Measurements from ENCODE around the gene ALK.

Gene ALK

GRCh38 chr2:29816651-29817050 lies 104.7 kb downstream of the ALK start:
- Histone ChIP-seq H3K9ac (ENCODE audit: low read depth, low read length) (no peak overlapping the region), H3K4me2 (ENCODE audit: insufficient read depth, low read length) (no peak overlapping the region), H3K27ac (ENCODE audit: low read length) (no peak overlapping the region), H4K20me1 (ENCODE audit: insufficient read depth, low read length) (no peaks in the 10 kb centered on the region), H3K4me1 (ENCODE audit: insufficient read depth, low read length) (no peaks in the 10 kb centered on the region), H3K4me3 (ENCODE audit: low read depth in 1 of 2, low read length in 2 of 2) (no peak overlapping the region), H3K27me3 (ENCODE audit: insufficient read depth, low read length, poor library complexity) (peaks cover 10% of the 10 kb centered on the region), H3K36me3 (ENCODE audit: insufficient read depth, low read length) (no peaks in the 10 kb centered on the region), H2AFZ (ENCODE audit: low read depth, low read length) (no peak overlapping the region), H3K79me2 (ENCODE audit: insufficient read depth, low read length) (no peaks in the 10 kb centered on the region), H3K9me3 (ENCODE audit: insufficient read depth, low read length, severe bottlenecking) (no peaks in the 10 kb centered on the region)
- no peak for TF ChIP-seq CTCF (IDR thresholded peaks at IDR 0.05; ENCODE audit: borderline replicate concordance, extremely low read depth, low read length, poor library complexity, severe bottlenecking)
- no peak for TF ChIP-seq EZH2 (IDR thresholded peaks at IDR 0.05; ENCODE audit: borderline replicate concordance, low read depth, low read length, severe bottlenecking)
- no peak for ATAC-seq (ENCODE audit: insufficient read depth, low read depth)
- DNase-seq: no peak

- Histone ChIP-seq H3K4me1 (ENCODE audit: insufficient read depth, low read length) (no peaks in the 10 kb centered on the region), H3K4me2 (ENCODE audit: insufficient read depth, low read length) (no peak overlapping the region), H3K9ac (ENCODE audit: low read depth, low read length) (no peak overlapping the region), H3K36me3 (ENCODE audit: insufficient read depth, low read length) (no peaks in the 10 kb centered on the region), H3K27me3 (ENCODE audit: insufficient read depth, low read length, poor library complexity) (peaks cover 6% of the 10 kb centered on the region), H2AFZ (ENCODE audit: low read depth, low read length) (no peak overlapping the region), H3K9me3 (ENCODE audit: insufficient read depth, low read length, severe bottlenecking) (no peaks in the 10 kb centered on the region), H3K4me3 (ENCODE audit: low read depth in 1 of 2, low read length in 2 of 2) (no peak overlapping the region), H3K27ac (ENCODE audit: low read length) (no peak overlapping the region), H4K20me1 (ENCODE audit: insufficient read depth, low read length) (no peaks in the 10 kb centered on the region), H3K79me2 (ENCODE audit: insufficient read depth, low read length) (no peaks in the 10 kb centered on the region)
- DNase-seq: no peak
- ATAC-seq (ENCODE audit: insufficient read depth, low read depth): no peak
- TF ChIP-seq EZH2 (IDR thresholded peaks at IDR 0.05; ENCODE audit: borderline replicate concordance, low read depth, low read length, severe bottlenecking): no peak
- TF ChIP-seq CTCF (IDR thresholded peaks at IDR 0.05; ENCODE audit: borderline replicate concordance, extremely low read depth, low read length, poor library complexity, severe bottlenecking): no peak
These were observed 110.0 kb downstream of the ALK start for GRCh38 chr2:29811378-29811777.

DNA sequence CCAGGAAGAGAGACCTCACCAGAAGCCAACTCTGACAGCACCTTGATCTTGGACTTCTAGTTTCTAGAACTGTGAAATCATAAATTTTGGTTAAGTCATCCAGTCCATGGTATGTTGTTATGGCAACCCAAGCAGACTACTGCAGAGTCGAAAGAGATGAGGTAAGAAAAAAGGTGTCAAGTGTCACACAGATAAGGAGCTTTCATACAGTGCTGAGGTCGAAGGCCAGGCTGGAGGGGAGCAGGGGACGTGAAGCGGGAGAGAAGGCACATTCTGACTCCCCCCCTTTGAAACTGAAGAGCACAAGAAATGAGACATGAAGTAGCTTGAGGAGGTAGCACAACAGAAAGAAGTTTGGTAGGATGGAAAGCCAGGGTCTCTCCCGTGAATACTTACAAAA lies 110.4 kb downstream of the ALK start:
- Histone ChIP-seq H3K9ac (ENCODE audit: low read depth, low read length) (no peak overlapping the region), H3K4me1 (ENCODE audit: insufficient read depth, low read length) (no peaks in the 10 kb centered on the region), H3K27me3 (ENCODE audit: insufficient read depth, low read length, poor library complexity) (peaks cover 6% of the 10 kb centered on the region), H3K36me3 (ENCODE audit: insufficient read depth, low read length) (no peaks in the 10 kb centered on the region), H2AFZ (ENCODE audit: low read depth, low read length) (no peak overlapping the region), H3K4me2 (ENCODE audit: insufficient read depth, low read length) (no peak overlapping the region), H3K27ac (ENCODE audit: low read length) (no peak overlapping the region), H3K4me3 (ENCODE audit: low read depth in 1 of 2, low read length in 2 of 2) (no peak overlapping the region), H3K9me3 (ENCODE audit: insufficient read depth, low read length, severe bottlenecking) (no peaks in the 10 kb centered on the region), H3K79me2 (ENCODE audit: insufficient read depth, low read length) (no peaks in the 10 kb centered on the region), H4K20me1 (ENCODE audit: insufficient read depth, low read length) (no peaks in the 10 kb centered on the region)
- no peak for TF ChIP-seq CTCF (IDR thresholded peaks at IDR 0.05; ENCODE audit: borderline replicate concordance, extremely low read depth, low read length, poor library complexity, severe bottlenecking)
- TF ChIP-seq EZH2 (IDR thresholded peaks at IDR 0.05; ENCODE audit: borderline replicate concordance, low read depth, low read length, severe bottlenecking): no peak
- DNase-seq (no peak), ATAC-seq (ENCODE audit: insufficient read depth, low read depth) (no peak)

GRCh38 chr2:29808321-29808720 lies 113.1 kb downstream of the ALK start:
- no peak overlapping the region for H3K4me3 ChIP-seq (ENCODE audit: low read depth in 1 of 2, low read length in 2 of 2)
- no peak overlapping the region for H2AFZ ChIP-seq (ENCODE audit: low read depth, low read length)
- no peak overlapping the region for H3K27ac ChIP-seq (ENCODE audit: low read length)
- H3K9ac ChIP-seq (ENCODE audit: low read depth, low read length): no peak overlapping the region
- H3K9me3 ChIP-seq (ENCODE audit: insufficient read depth, low read length, severe bottlenecking): no peaks in the 10 kb centered on the region
- H4K20me1 ChIP-seq (ENCODE audit: insufficient read depth, low read length): no peaks in the 10 kb centered on the region
- H3K27me3 ChIP-seq (ENCODE audit: insufficient read depth, low read length, poor library complexity): no peaks in the 10 kb centered on the region
- no peaks in the 10 kb centered on the region for H3K79me2 ChIP-seq (ENCODE audit: insufficient read depth, low read length)
- DNase-seq (no peak), ATAC-seq (ENCODE audit: insufficient read depth, low read depth) (no peak)
- H3K4me1 ChIP-seq (ENCODE audit: insufficient read depth, low read length): no peaks in the 10 kb centered on the region
- H3K4me2 ChIP-seq (ENCODE audit: insufficient read depth, low read length): no peak overlapping the region
- TF ChIP-seq CTCF (IDR thresholded peaks at IDR 0.05; ENCODE audit: borderline replicate concordance, extremely low read depth, low read length, poor library complexity, severe bottlenecking) (no peak), EZH2 (IDR thresholded peaks at IDR 0.05; ENCODE audit: borderline replicate concordance, low read depth, low read length, severe bottlenecking) (no peak)
- no peaks in the 10 kb centered on the region for H3K36me3 ChIP-seq (ENCODE audit: insufficient read depth, low read length)

Measured in DND-41 (cell line).